NOMO-1 treated with DMSO at 0.1 percent for 48 hours (cell line): ENCODE results near the gene PLSCR4.

Experiments used
- DNase-seq: peaks from one replicate; lab custom pipeline; 2025; ENCODE audit not compliant: unreplicated experiment; lab: John Stamatoyannopoulos, UW

The PLSCR4 gene

DNA sequence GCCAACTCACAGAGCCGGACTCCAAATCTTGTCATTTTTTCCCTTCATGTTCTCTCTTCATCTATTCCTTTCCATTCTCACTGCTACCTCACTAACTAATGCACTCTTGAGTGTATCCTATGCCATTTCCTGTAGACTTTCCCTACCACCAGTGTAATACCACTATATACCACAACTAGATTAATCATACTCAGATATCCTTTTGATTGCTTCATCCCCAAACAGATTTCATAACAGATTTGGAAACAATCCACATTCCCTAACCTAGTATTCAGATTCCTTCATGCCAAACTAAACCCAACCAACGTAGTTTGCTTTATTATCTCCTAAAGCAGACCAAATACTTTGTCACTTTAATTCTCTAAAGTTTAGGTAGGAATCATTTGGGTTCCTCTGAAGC is 87.3 kb downstream of the PLSCR4 start:
- no peak for DNase-seq

DNA sequence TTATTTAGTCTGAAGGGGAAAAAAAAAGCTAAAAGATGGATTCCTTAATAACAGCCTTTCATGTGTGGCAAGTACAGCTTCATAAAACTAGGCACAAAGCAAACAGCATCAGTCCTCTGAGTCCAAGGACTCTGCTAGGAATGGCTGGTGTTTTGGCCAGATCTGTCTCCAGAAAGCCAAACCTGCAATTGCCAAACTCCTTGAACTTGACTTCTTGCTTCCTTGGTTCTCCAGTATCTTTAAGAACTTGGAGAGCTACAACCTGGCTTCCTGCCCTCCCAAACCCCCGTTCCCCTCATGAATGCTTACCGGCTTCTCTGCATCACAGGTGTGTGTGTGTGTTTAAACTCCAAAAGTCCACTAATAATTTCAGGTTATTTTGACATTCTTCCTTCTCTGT is 88.3 kb downstream of the PLSCR4 start:
- DNase-seq: no peak

GRCh38 chr3:146161663-146162002 is 89.3 kb downstream of the PLSCR4 start:
- no peak for DNase-seq

DNA sequence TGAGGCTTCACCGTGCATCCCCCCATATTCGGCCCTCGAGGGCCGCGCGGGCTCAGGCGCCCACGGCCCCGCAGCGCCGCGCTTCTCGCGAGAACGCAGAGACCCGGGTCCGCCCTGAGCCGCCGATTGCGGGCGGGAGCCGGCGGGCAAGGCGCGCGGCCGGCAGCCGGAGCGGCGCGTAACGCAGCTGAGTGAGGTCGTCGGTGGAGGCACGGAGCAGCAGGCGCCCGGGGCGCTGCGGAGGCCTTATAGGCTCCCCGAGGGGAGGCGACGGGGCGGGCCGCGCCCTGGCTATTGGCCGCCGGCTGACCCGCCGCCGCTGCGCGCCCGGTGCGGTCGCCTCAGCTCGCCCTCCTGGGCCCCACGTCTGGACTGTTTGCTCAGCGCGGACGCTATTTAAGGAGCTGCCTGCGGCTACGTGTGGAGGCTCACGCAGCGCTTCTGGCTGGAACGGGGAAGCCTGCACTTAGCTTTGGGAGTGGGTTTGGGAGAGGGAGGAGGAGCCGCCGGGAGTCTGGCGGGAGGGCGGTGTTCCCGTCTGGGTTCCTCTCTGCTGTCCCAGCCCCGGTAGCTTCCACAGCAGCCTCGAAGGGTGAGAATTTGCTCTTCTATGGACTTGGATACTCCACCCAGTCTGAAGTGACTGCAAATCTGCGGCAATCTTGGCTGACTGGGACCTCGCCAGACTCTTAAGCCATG is 89.8 kb downstream of the PLSCR4 start, which contains the start of gene PLOD2:
TSS of gene PLOD2 (minus strand) at position 221 of the 699 bp plus-strand sequence. CDS start at position 26, 195 bp downstream.
- no peak for DNase-seq

DNA sequence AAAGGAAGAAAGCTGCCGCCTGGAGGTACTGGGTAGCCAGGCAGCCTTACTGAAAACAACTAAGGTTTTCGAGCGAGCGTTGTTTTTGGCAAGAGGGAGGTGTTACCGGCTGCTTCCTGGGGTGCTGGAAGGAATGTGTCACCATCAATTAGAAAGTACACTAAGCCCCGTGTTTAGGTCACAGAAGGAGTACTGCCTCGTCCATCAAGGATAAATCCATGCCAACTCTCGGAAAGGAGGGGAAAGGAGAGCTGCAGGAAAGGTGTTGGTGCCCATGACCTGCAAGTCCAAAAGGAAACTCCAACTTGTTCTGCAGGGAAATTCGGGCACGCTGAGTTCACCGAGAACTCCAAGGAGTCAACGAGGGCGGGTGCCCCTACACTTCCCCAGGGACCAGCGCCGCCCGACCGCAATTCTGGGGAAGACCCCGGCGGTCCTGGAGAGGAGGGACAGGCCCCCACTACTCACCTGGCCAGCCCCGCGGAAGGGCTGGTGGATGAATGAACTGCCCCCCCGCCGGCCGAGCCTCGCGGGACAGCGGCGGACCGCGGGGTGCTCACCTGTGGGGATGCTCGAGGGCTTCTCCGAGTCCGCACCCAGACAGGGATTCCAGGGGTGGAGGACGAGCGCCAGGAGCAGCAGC is 90.5 kb downstream of the PLSCR4 start:
- DNase-seq: no peak

DNA sequence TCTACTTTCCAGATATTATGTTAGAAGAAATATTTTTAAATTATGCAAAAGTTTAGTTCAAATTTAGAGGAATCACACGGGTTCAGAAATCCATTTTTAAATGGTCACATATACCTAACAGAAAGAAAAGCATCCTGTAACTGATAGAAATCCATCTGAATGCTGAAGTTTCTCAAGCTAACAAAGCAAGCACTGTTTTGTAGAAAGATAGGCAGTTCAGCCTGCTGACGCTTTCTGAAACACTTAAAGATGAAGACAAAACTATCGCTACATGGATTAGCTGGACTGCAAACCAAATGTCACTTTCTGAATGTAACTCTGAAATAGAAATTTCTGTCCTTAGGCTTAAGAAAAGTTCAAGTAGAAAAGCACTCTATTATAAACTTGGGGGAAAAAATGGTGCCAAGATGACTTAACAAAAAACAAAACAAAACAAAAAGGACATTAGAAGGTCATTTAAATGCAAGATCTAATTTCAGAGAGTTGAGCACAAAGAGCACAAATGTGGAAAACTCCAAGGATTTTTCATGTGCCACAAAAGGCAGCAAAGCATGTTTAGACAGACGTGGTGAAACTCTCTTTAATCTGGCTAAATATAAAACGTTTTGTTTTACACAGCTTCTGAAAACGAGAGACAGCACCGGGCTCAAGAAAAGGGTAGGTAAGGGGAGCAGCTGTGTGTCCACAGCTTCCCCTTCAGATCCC is 91.1 kb downstream of the PLSCR4 start:
- DNase-seq: no peak

GRCh38 chr3:146159037-146159436 is 91.9 kb downstream of the PLSCR4 start:
- DNase-seq: no peak

DNA sequence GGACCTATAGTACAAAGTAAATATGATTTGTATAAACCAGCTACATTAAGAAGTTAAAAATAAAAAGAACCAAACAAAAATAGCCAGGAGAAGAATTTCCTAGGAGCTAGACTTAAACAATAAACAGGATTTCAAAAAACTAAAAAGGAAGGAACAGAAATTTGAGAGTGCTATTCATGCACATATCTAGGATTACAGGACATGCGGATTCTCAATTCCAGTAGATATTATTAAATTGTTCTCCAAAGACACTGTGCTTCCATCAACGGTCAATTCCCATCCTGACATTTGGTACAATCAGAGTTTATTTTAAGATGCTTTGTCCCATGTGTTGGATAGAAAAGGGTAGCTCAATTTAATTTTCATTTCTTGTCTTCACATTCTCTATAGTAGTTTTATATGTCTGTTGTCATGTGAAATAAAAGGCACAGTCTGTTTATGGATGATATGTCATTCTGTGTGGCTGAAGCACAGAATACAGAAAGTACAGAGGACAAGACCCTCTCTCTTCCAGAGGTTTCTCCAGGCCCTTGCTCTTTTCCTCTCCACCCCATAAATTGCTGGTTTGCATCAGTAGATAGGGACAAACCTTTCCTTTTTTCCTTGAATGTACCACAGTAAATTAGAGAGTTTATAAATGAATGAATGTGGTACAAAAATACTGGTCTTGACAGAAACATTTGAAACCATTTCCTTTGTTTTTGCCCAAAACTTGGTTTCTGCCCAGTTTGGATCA is 93.4 kb downstream of the PLSCR4 start:
- DNase-seq: no peak

DNA sequence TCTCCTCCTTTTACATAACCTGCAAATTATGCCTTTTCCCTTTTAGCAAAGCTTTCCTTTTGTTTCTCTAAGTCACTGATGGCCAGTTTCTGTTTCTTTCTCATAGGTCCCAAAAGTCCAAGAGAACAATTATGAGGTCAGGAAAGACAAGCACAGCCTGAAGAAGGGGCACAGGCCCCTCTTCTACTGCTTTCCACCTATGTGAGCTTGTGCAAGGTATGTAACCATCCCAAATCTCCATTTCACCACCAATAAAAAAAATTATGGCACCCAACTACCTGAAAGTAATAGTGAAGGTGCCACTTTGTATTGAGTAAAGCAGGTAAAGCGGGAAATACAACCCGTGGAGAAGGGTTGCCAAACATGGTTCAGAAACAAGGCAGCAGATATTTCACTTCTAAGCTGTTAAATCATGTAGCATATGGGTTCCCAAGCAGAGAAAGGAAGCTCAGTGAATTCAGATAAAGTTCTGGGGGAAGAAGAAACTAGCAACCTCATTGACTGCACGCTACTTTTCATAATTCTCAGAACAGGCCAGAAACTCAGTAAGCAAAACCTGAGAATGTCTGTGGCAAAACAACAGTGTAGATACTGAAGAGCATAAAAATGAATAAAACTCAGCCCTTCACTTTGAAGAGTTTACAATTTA is 94.1 kb downstream of the PLSCR4 start:
- DNase-seq: no peak

DNA sequence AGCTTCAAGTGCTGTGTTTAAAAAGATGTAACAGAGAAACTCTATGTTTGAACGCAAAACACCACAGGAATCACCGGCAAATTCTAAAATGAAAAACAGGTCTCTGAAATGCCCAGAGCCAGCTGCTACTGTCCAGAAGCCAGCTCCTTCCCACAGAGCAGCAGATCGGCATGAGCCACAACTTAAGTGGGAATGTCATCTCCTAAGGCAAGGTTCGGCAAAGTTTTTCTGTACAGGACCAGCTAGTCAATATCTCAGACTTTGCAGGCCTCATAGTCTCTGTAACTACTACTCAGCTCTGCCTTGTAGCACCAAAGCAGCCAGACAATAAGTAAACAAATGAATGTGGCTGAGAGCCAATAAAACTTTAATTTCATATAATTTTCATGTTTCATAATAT is 94.8 kb downstream of the PLSCR4 start:
- no peak for DNase-seq

GRCh38 chr3:146154995-146155394 is 95.9 kb downstream of the PLSCR4 start:
- no peak for DNase-seq

DNA sequence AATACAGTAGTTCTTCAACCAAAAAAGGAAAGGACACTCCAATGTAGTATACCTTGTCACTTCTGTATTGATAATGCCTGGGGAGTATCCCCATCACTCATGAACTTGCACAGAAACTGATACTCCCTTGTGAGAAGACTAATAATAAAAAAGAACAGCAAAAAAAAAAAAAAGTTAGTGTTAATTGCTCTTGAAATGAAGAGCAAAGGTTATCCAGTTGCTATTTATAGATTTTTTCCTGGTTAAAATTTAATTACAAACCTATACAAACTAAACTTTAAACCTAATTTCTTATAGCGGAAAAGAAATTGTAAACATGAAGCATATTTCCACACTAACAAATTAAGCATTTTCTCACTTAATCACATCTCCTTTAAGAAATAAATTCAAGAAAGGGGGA is 96.6 kb downstream of the PLSCR4 start:
- no peak for DNase-seq

DNA sequence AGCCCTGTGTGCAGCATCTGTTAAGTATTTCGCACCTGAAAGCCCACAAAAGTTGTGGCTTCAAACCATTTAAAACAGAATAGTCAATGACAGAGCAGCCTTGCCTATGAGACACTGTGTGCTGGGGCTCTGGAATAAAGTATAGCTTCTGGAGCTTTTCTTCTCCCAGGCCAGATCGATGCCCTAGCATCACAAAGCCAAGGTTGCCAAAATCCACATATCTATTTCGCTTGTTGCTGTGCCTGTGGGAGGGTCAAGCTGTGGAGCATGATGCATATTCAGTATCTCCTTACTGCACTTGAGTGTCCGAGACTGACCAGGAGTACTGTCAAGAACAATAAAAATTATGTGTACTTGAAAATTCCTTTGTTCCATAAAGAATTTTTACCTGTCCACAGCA is 97.5 kb downstream of the PLSCR4 start:
- DNase-seq: no peak

GRCh38 chr3:146152834-146153233 is 98.1 kb downstream of the PLSCR4 start:
- DNase-seq: no peak

- no peak for DNase-seq
These were observed 102.4 kb downstream of the PLSCR4 start for GRCh38 chr3:146148468-146148931.

- DNase-seq: no peak
These were observed 105.3 kb downstream of the PLSCR4 start for GRCh38 chr3:146145642-146146041.

GRCh38 chr3:146142757-146143156 is 108.1 kb downstream of the PLSCR4 start:
- DNase-seq: no peak
